Inflammatory macrophage treated with lipopolysaccharide for 4 hours (primary cell): ENCODE results near the gene RSPH10B2.
"Not testable (repeated sequence)": the region's sequence is repeated elsewhere in the genome, so short reads cannot be mapped to it uniquely, and the experiment has no call there.

Experiments used
- DNase-seq: peaks from one replicate; pipeline ENCODE4 v3.0.0-alpha.2; 2020

The RSPH10B2 gene

DNA sequence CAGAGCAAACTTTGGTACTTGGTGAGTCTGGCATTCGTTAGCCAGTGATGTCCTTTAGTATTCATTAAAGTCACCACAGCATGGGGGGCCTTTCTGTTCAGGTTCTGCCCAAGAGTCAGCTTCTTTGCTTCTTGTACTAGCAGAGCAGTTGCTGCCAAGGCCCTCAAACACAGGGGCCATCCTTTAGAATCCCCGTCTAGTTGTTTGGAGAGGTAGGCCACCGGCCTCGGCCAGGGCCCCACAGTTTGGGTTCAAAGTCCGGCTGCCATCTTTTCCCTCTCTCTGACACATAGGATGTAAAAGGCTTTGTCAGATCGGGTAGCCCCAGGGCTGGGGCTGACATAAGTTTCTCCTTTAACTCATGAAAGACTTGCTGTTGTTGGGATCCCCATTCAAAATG, 89.8 kb downstream of the RSPH10B2 start:
- not testable (repeated sequence) for DNase-seq

DNA sequence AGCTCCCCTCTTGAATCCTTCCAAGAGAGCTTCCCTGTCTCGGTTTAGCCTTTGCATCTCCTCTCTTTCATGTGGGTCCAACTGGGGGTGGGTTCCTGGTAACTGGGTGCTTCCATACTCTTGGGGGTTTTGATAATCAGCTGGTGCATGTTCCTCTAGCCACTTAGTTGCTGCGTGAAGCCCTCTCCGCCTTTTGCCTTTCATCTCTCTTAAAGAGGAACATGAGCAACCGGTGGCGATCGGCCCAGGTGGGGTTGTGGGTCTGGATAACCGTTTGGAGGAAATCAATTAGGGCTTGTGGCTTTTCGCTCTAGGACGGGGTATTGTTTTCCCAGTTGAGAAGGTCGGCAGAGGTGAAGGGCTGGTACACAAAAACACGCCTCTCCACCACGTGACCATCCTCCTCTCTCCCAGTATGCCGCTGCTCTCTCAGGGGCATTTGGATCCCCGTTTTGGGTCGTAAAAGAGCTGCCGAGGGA, 92.1 kb downstream of the RSPH10B2 start:
- not testable (repeated sequence) for DNase-seq

DNA sequence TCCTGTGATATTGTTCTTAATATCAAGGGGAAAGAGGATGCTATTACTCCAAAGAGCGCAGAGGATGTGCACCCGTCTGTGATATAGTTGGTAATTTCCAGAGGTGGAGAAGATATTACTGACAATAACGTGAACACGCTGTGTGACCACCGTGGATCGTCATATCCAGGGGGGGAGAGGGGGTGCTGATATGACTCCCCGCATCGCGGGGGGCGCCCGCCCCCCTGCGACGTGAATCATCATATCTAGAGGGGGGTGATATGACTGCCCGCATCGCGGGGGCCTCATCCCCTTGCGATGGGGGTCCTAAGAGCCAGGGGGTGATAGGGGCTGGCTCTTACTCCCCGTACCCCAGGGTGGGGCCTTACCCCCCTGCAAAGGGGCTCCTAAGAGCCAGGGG, 93.8 kb downstream of the RSPH10B2 start:
- not testable (repeated sequence) for DNase-seq
